MG63 (cell line): ENCODE data around the gene HBG1. TPM values are rescaled to one million over a fixed set of nuclear protein-coding genes. Genes with fewer than 3 reads are reported as not detected.
"Not testable (repeated sequence)": the region's sequence is repeated elsewhere in the genome, so short reads cannot be mapped to it uniquely, and the experiment has no call there.

Source experiments
- DNase-seq: peaks from one replicate; pipeline ENCODE4 v3.0.0-alpha.2; 2020
- H3K27me3 ChIP-seq: fragments of 250-450 bp; sonication (Bioruptor Pico); 2 replicates; pipeline ENCODE4 v1.5.1; 2020; ENCODE audit warnings: mild to moderate bottlenecking, moderate library complexity
- H3K36me3 ChIP-seq: fragments of 250-450 bp; sonication (Bioruptor Pico); 2 replicates; pipeline ENCODE4 v1.5.1; 2020; ENCODE audit warnings: mild to moderate bottlenecking, moderate library complexity
- H3K4me3 ChIP-seq: fragments of 250-450 bp; sonication (Bioruptor Pico); 2 replicates; pipeline ENCODE4 v1.5.1; 2020; ENCODE audit warnings: mild to moderate bottlenecking, moderate library complexity
- H3K9me3 ChIP-seq: fragments of 250-450 bp; sonication (Bioruptor Pico); 2 replicates; pipeline ENCODE4 v1.5.1; 2020; ENCODE audit warnings: mild to moderate bottlenecking, moderate library complexity
- total RNA-seq: library from RNA; depleted of rRNA; stranded (reverse); fragments of >200 nt; shearing (Covaris generic); gene quantifications from 2 replicates; pipeline ENCODE4 v1.2.3, GENCODE V29; 2014; ENCODE audit warnings: low replicate concordance

HBG1 gene
- total RNA-seq, 1 experiment from 2014 or later = not detected

DNA sequence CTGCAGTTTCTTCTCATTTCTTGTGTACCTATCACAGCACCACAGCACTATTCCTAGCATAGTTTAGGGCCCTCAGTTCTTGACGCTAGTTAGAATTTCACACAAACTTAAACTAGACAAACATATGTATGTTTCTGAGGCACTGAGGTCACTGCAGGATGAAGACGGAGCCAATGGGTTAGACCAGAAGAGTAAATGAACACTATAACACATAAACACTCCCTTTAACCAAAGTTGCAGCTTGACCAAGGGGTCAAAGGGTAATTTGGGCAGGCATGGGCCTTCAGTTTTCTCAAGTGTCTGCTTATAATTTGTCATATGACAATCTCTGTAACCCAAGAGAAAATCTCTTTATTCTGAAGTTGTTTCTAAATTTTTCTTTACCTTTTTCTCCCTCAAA, 33.0 kb upstream of the HBG1 start:
- no peak for DNase-seq
- H3K4me3 ChIP-seq = no peak overlapping the region
- no peaks in the 10 kb centered on the region for H3K27me3 ChIP-seq
- no peaks in the 10 kb centered on the region for H3K9me3 ChIP-seq
- no peaks in the 10 kb centered on the region for H3K36me3 ChIP-seq

DNA sequence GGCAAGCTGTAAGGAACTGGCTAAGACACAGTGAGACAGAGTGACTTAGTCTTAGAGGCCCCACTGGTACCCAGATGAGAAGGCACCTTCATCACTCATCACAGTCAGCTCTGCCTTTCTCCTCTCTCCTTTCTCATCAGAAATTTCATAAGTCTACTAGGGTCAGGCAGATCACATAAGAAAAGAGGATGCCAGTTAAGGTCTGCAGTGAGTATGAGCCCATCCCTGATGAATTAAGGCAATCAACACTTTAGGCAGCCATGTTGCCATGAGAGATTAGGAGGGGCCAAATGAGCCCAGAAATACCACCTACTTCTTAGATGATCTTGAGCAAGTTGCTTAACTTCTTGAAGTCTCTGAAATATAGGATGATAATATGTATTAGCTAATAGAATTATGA, 31.9 kb upstream of the HBG1 start:
- Histone ChIP-seq H3K36me3 (no peaks in the 10 kb centered on the region), H3K9me3 (no peaks in the 10 kb centered on the region), H3K4me3 (no peak overlapping the region), H3K27me3 (no peaks in the 10 kb centered on the region)
- no peak for DNase-seq

DNA sequence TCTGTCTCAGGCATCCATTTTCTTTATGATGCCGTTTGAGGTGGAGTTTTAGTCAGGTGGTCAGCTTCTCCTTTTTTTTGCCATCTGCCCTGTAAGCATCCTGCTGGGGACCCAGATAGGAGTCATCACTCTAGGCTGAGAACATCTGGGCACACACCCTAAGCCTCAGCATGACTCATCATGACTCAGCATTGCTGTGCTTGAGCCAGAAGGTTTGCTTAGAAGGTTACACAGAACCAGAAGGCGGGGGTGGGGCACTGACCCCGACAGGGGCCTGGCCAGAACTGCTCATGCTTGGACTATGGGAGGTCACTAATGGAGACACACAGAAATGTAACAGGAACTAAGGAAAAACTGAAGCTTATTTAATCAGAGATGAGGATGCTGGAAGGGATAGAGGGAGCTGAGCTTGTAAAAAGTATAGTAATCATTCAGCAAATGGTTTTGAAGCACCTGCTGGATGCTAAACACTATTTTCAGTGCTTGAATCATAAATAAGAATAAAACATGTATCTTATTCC, 31.0 kb upstream of the HBG1 start:
- DNase-seq = peak; percentile 97
- no peak overlapping the region for H3K4me3 ChIP-seq
- no peaks in the 10 kb centered on the region for H3K36me3 ChIP-seq
- H3K27me3 ChIP-seq = no peaks in the 10 kb centered on the region
- no peaks in the 10 kb centered on the region for H3K9me3 ChIP-seq

DNA sequence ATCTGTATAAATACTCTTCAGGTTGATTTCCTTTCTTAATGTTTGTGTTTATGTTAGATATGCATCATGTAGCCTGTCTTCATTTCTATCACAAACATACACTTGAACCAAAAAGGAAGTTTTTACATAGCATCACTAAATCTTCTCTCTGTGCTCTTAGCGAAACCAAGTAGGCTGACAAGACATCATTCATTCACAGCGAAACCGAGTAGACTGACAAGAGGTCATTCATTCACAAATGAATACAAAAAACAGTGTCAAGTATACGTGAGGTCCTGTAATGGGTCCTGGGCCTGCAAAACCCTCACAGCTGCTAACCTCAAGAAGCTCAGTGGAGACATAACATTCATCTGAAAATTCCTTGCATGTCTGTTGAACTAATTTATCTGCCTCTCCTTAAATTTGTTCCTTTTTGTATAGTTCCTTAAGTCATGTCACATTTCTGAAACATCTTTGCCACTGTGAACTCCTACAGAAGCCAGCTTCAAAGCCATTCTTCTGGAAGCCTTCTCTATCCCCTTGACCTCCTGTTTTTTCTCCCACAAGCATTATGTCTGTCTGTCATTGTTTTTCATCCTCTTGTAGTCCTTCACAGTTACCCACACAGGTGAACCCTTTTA, 29.9 kb upstream of the HBG1 start:
- H3K36me3 ChIP-seq = no peaks in the 10 kb centered on the region
- H3K4me3 ChIP-seq = no peak overlapping the region
- H3K27me3 ChIP-seq = no peaks in the 10 kb centered on the region
- no peaks in the 10 kb centered on the region for H3K9me3 ChIP-seq
- DNase-seq = no peak

DNA sequence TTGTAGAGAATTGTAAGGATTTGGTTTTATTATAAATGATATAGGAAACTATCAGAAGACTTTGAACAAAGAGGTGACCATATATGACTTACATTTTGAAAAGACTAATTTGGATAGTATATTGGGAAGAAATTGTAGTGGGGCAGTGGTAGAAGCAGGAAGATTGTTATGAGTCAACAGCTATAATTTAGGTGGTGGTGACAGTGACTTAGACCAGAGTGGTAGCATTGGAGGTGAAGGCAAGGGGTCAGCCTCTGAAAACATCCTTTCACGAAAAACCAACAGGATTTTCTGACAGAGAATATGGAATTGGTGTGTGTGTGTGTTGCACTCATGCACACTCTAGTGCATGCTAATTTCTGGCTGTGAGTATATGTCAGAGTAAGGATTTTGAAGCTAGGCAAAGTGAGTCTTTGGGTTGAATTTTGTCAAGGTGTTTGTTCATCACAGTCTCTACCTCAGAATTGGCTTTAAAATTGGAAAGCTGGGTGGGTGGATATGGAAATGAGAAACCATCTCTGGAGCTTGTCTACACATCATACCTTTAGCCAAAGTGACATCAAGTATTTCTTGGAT, 28.2 kb upstream of the HBG1 start:
- H3K36me3 ChIP-seq = no peaks in the 10 kb centered on the region
- H3K4me3 ChIP-seq = no peak overlapping the region
- H3K9me3 ChIP-seq = no peaks in the 10 kb centered on the region
- no peaks in the 10 kb centered on the region for H3K27me3 ChIP-seq
- no peak for DNase-seq

DNA sequence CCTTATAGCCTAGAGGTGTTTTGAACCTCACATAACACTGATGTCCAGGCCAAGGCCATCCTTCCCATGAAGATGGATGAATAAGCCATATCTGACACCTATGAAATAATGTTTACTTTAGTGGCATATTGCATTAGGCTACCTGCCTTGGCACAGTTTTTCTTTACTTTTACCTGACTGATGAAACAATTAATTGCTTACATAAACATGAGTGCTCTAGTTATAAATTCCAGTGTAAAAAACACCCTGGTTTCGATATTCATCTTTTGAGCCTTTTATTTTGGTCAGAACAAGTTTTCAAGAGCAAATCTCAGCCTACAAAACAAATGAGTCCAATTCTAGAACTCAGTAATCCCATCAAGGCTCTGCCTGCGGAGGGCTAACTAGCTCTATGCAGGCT, 27.0 kb upstream of the HBG1 start:
- DNase-seq = no peak
- no peak overlapping the region for H3K4me3 ChIP-seq
- H3K9me3 ChIP-seq = no peaks in the 10 kb centered on the region
- no peaks in the 10 kb centered on the region for H3K27me3 ChIP-seq
- H3K36me3 ChIP-seq = no peaks in the 10 kb centered on the region

DNA sequence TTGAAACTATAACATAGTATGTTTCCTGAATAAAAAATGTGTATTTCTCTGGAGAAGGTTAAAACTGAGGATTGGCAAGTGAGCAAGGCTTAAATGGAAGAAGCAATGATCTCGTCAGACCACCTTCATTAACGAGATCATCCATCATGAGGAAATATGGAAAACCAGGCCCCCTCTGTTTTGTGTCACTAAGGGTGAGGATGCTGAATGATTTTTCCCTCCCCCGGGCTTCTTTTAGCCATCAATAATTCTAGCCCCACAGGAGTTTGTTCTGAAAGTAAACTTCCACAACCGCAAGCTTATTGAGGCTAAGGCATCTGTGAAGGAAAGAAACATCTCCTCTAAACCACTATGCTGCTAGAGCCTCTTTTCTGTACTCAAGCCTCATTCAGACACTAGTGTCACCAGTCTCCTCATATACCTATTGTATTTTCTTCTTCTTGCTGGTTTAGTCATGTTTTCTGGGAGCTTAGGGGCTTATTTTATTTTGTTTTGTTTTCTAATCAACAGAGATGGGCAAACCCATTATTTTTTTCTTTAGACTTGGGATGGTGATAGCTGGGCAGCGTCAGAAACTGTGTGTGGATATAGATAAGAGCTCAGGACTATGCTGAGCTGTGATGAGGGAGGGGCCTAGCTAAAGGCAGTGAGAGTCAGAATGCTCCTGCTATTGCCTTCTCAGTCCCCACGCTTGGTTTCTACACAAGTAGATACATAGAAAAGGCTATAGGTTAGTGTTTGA, 25.9 kb upstream of the HBG1 start:
- DNase-seq = no peak

DNA sequence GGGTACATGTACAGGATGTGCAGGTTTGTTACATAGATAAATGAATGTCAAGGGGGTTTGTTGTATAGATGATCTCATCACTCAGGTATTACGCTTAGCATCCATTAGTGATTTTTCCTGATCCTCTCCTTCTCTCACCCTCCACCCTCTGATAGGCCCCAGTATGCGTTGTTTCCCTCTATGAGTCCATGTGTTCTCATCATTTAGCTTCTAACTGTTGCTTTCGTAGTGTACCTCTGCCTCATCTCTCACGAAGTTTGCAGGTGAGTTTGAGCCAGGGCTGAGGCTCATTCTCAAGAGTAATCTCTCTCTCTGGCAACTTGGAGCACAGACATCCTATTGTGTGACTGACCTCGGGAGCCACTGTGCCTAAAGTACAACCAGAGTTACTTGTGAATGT, 24.7 kb upstream of the HBG1 start:
- Histone ChIP-seq H3K4me3 (no peak overlapping the region), H3K36me3 (no peaks in the 10 kb centered on the region), H3K27me3 (no peaks in the 10 kb centered on the region), H3K9me3 (no peaks in the 10 kb centered on the region)
- no peak for DNase-seq

More for the DNA sequence above, 25.9 kb upstream of the HBG1 start:
- Histone ChIP-seq H3K36me3 (no peaks in the 10 kb centered on the region), H3K9me3 (no peaks in the 10 kb centered on the region), H3K27me3 (no peaks in the 10 kb centered on the region), H3K4me3 (no peak overlapping the region)

DNA sequence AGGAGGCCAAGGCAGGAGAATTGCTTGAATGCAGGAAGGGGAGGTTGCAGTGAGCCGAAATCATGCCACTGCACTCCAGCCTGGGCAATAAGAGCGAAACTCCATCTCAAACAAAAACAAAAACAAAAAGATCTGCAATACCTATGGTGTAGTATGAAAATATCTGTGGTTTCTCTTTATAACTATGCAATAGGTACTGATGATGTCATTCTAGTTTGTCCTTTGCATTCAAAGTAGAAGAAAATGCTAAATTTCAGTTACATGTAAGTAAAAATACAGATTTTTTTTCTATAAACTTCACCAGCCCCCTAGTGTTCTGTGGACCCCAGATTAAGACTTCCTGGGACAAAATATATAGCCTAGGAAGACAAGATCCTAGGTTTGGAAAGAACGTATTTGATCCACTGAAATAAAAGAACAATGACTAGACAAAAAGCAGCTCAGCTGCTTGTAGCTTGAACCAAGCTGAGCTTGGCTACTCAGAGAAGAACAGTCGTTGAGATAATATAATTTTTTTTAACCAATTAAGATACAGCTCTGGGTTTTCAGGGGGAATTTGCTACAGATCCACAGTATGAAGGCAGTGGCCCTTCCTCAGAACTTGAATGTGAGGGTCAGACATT, 22.8 kb upstream of the HBG1 start:
- Histone ChIP-seq H3K4me3 (no peak overlapping the region), H3K9me3 (no peaks in the 10 kb centered on the region), H3K27me3 (no peaks in the 10 kb centered on the region), H3K36me3 (no peaks in the 10 kb centered on the region)
- no peak for DNase-seq

DNA sequence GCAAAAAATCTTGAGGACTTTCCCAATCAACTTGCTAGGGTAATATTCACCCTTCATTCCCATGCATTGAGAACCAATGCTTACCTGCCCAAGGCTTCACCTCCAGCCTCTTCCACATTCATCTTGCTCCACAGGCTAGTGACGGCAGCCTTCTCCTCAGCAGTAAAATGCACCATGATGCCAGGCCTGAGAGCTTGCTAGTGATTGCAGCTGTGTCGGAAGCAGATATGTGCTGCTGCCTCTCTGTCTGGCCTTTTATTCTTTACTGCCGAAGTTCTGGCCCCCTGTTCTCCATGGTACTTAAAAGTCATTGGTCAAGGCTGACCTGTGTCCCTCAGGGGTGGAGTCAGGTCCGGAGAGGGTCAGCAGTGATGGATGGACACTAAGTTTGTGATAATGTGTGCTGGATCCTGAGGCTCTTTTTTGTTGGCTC, 20.1 kb upstream of the HBG1 start, which contains the start of gene HBE1:
TSS of gene HBE1 (minus strand) at position 231 of the 433 bp plus-strand sequence. CDS start at position 176, 55 bp downstream.
- DNase-seq = no peak
- no peaks in the 10 kb centered on the region for H3K9me3 ChIP-seq
- H3K27me3 ChIP-seq = no peaks in the 10 kb centered on the region
- no peaks in the 10 kb centered on the region for H3K36me3 ChIP-seq
- H3K4me3 ChIP-seq = no peak within 1 kb of the TSS

DNA sequence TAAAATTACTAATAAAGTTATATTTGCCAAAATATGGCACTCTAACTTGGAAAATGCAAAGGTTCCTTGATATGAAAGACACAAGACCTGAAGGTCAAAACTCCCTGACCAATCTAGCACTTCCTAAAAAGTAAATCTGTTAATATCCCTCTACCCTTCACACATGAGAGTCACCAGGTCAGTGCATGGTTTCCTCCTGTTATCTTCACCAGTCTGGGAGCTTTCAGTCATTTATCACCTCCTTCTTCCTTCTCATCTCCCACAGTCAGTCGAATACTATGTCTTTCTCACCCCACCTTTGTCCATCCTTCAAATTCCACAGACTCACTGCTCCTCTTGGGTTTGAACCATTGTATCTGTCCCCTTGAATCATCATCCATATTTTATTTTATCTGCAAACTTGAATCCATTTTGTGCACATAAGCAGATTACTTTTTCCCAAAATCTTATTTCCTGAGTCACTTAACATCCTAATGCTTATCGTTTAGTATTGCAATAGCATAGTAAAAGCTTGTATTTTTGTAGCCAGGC, 17.4 kb upstream of the HBG1 start:
- H3K9me3 ChIP-seq = no peaks in the 10 kb centered on the region
- H3K27me3 ChIP-seq = no peaks in the 10 kb centered on the region; the same call in 1 of the 2 replicates
- H3K4me3 ChIP-seq = no peak overlapping the region
- no peak for DNase-seq
- H3K36me3 ChIP-seq = no peaks in the 10 kb centered on the region

DNA sequence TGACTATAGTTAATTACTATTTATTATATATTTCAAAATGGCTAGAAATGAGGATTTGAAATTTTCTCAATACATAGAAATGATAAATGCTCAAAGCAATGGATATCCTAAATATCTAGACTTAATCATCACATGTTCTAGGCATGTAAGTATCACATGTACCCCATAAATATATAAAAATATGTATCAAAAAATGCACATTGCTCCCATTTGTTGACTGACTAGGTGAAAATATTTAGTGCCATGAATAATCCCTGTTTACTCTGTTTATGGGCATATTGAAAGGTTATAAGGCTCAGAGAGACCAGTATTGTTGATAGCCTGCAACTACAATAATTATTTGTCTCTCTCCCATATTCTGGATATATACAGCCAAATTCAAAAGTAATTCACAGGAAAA, 17.0 kb upstream of the HBG1 start:
- Histone ChIP-seq H3K9me3 (no peaks in the 10 kb centered on the region), H3K4me3 (no peak overlapping the region), H3K36me3 (no peaks in the 10 kb centered on the region), H3K27me3 (no peaks in the 10 kb centered on the region; the same call in 1 of the 2 replicates)
- no peak for DNase-seq

DNA sequence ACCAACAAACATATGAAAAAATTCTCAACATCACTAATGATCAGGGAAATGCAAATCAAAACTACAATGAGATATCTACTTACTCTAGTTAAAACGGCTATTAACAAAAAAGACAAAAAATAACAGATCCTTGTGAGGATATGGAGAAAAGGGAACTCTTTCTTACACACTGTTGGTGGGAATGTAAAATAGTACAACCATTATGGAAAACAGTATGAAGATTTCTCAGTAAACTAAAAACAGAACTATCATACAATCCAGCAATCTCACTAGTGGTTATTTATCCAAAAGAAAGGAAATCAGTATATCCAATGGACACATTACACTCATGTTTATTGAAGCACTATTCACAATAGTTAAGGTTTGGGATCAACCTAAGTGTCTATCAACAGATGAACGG, 16.2 kb upstream of the HBG1 start:
- DNase-seq = no peak
- H3K36me3 ChIP-seq = no peaks in the 10 kb centered on the region
- no peaks in the 10 kb centered on the region; the same call in 1 of the 2 replicates for H3K27me3 ChIP-seq
- H3K4me3 ChIP-seq = no peak overlapping the region
- H3K9me3 ChIP-seq = no peaks in the 10 kb centered on the region

DNA sequence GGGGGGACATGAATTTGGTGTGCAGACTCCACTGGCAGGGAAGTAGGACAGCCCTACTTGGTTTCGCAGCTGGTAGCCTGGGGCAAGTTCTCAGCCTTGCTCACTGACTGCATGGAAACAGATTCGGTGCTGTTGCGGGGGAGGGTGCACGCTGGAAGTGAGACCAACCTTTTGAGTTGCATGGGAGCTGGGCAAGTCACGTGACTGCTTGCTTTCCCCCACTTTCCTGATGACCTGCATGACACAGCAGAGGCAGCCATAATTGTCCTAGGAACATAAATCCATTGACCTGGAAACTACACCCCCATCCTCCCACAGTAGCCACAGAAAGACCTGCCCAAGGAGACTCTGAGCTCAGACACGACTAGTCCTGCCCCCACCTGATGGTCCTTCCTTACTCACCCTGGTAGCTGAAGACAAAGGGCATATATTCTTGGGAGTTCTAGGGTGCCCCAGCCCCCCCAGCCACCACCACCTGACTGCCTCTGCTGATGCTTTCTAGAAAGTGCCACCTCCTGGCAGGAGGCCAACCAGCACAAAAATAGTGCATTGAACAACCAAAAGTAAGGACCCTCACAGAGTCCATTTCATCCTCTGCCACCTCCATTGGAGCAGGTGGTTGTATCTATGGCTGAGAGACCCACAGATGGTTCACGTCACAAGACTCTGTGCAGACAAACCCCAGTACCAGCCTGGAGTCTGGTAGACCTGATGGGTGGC, 9.0 kb upstream of the HBG1 start:
- Histone ChIP-seq H3K4me3 (no peak overlapping the region), H3K9me3 (peaks cover 2% of the 10 kb centered on the region; the same call in 1 of the 2 replicates), H3K36me3 (no peaks in the 10 kb centered on the region), H3K27me3 (no peaks in the 10 kb centered on the region)
- no peak for DNase-seq

DNA sequence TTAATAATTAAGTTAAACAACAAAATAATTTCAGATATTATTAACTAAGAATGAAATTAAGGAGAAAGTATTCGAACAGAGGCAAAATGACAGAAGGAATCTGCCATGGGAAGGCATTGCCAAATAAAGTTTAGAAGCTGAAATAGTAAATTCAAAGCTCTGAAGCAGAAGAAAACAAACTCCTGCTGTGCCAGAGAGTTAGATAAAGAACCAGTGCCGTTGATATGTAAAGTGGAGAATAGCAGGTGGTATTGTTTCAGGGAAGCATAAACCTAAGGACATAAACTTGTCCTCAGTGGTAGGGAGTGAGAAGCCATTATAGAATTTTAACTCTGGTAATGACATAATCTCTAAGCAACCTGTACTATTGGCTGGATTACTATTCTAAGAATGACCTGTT, 7.6 kb upstream of the HBG1 start:
- no peak for DNase-seq
- H3K36me3 ChIP-seq = no peaks in the 10 kb centered on the region
- H3K27me3 ChIP-seq = no peaks in the 10 kb centered on the region
- H3K9me3 ChIP-seq = peaks cover 2% of the 10 kb centered on the region; the same call in 1 of the 2 replicates
- no peak overlapping the region for H3K4me3 ChIP-seq

DNA sequence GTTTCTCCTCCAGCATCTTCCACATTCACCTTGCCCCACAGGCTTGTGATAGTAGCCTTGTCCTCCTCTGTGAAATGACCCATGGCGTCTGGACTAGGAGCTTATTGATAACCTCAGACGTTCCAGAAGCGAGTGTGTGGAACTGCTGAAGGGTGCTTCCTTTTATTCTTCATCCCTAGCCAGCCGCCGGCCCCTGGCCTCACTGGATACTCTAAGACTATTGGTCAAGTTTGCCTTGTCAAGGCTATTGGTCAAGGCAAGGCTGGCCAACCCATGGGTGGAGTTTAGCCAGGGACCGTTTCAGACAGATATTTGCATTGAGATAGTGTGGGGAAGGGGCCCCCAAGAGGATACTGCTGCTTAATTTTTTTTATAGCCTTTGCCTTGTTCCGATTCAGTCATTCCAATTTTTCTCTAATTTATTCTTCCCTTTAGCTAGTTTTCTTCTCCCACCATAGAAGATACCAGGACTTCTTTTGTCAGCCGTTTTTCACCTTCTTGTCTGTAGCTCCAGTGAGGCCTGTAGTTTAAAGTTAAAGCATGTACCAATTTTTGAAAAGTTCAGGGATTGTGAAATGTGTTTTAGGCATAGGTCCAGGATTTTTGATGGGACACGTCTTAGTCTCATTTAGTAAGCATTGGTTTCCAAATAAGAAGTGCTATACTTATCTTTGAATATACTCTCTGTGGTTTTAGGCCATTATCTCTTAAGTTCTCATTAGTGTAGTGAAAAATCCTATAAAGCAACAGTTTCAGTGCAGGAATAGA, 5.2 kb upstream of the HBG1 start, which contains the start of gene HBG2:
TSS of gene HBG2 (minus strand) at position 136 of the 768 bp plus-strand sequence. CDS start at position 83, 53 bp downstream.
- H3K36me3 ChIP-seq, H3K9me3 ChIP-seq, H3K4me3 ChIP-seq, DNase-seq, H3K27me3 ChIP-seq: not testable (repeated sequence)
